ENCODE results near the gene PUM1. TPM values are rescaled to one million over a fixed set of nuclear protein-coding genes. Genes with fewer than 3 reads are reported as not detected.

The PUM1 gene
- total and polyA plus RNA-seq, 2 of the 8 experiments (the other 6 are each of a cell fraction or from before 2014, with no cell fraction given): 122 to 177 TPM

GRCh38 chr1:30977511-30977910, 88.0 kb downstream of the PUM1 start:
- CTCF ChIA-PET (ENCODE audit: partially characterized antibody): interaction anchor here (0.7 to 1.0 kb wide), 3 partner anchors 10 to 173 kb away, joined by 3 to 4 read pairs (median 3); no protein-coding TSS in a partner anchor
- Histone ChIP-seq H3K14ac (ENCODE audit: insufficient read length) (no peak overlapping the region), H3K9me3 (ENCODE audit: insufficient read depth in 2 of 2, low read depth in 1 of 2, low read length in 1 of 2) (no peaks in the 10 kb centered on the region), H4K8ac (ENCODE audit: extremely low read depth, insufficient read depth, low read length) (no peak overlapping the region), H2BK15ac (ENCODE audit: low read length) (no peak overlapping the region), H4K20me1 (replicated peaks in 1 of 2; ENCODE audit: control insufficient read depth in 1 of 2, insufficient read depth in 2 of 2, low read length in 2 of 2) (peaks cover 5% of the 10 kb centered on the region in 2 experiments), H4K5ac (ENCODE audit: insufficient read length, low read depth, low read length) (no peak overlapping the region), H2BK12ac (ENCODE audit: low read depth, low read length) (no peak overlapping the region), H3K18ac (ENCODE audit: extremely low read depth, low read length) (no peak overlapping the region), H2BK120ac (replicated peaks; ENCODE audit: low read depth, low read length) (no peak overlapping the region), H2AFZ (ENCODE audit: low read length) (no peak overlapping the region), H3K4me3 (ENCODE audit: extremely low read depth in 1 of 4, insufficient read depth in 2 of 4, low read depth in 3 of 4, low read length in 4 of 4) (no peak overlapping the region), H3K4ac (replicated peaks; ENCODE audit: insufficient read length, low read depth, low read length) (no peak overlapping the region), H3K56ac (replicated peaks; ENCODE audit: insufficient read length, low read depth, low read length) (no peak overlapping the region), H3K9ac (replicated peaks in 1 of 4; ENCODE audit: extremely low read depth in 1 of 4, low read depth in 3 of 4, low read length in 3 of 4) (no peak overlapping the region), H2AK5ac (ENCODE audit: low read depth, low read length) (no peak overlapping the region), H3K36me3 (ENCODE audit: control insufficient read depth in 2 of 4, insufficient read depth in 4 of 4, low read length in 3 of 4) (peaks cover 2 to 63% (median 27%) of the 10 kb centered on the region in 4 experiments; a peak in 7 of 8 replicates), H3K23ac (ENCODE audit: insufficient read length) (no peak overlapping the region), H2BK5ac (ENCODE audit: low read depth, low read length) (no peak overlapping the region), H3K4me2 (ENCODE audit: insufficient read depth in 1 of 2, low read depth in 2 of 2, low read length in 2 of 2) (no peak overlapping the region), H3K79me2 (ENCODE audit: control insufficient read depth in 1 of 2, insufficient read depth in 2 of 2, low read length in 2 of 2) (peaks cover 0 to 71% of the 10 kb centered on the region in 2 experiments; a peak in 3 of 4 replicates), H3K27ac (ENCODE audit: low read depth, low read length) (no peak overlapping the region), H3K4me1 (replicated peaks in 1 of 4; ENCODE audit: control insufficient read depth in 3 of 4, insufficient read depth in 4 of 4, low read length in 3 of 4) (no peaks in the 10 kb centered on the region), H3K23me2 (ENCODE audit: low read depth, low read length) (no peaks in the 10 kb centered on the region), H3K27me3 (replicated peaks in 1 of 4; ENCODE audit: control insufficient read depth in 3 of 4, extremely low read depth in 1 of 4, insufficient read depth in 3 of 4, low read length in 3 of 4) (no peaks in the 10 kb centered on the region), H2BK20ac (ENCODE audit: low read length) (no peak overlapping the region), H3K79me1 (ENCODE audit: low read depth, low read length) (peaks cover 2% of the 10 kb centered on the region; the same call in 1 of the 2 replicates), H4K91ac (replicated peaks; ENCODE audit: insufficient read length, low read length) (no peak overlapping the region)
- 94% methylated on average over 2 of the region's 2 CpGs; no CpG with 5 or more reads in 1 of the 2 experiments for WGBS, 2 experiments (ENCODE audit: extremely low coverage in 1 of 2, insufficient coverage in 1 of 2, insufficient read length in 1 of 2, insufficient replicate concordance in 2 of 2, low coverage in 1 of 2, low lambda C conversion rate in 2 of 2, missing lambda C conversion rate in 1 of 2)
- no peak for DNase-seq (ENCODE audit: low read depth in 1 of 2, low spot score in 2 of 2)
- POLR2A ChIA-PET (ENCODE audit: partially characterized antibody): no interaction called here
- TF ChIP-seq SIX5 (IDR thresholded peaks at IDR 0.05; ENCODE audit: low read depth, low read length) (no peak), BACH1 (IDR thresholded peaks at IDR 0.05; ENCODE audit: low read length) (no peak), GTF2F1 (IDR thresholded peaks at IDR 0.05; ENCODE audit: borderline replicate concordance, low read depth, low read length) (no peak), POU5F1 (IDR thresholded peaks at IDR 0.05; ENCODE audit: low read depth, low read length) (no peak), ZNF274 (IDR thresholded peaks at IDR 0.05; ENCODE audit: borderline replicate concordance, extremely low read depth, low read length) (no peak), RNF2 (IDR thresholded peaks at IDR 0.05; ENCODE audit: borderline replicate concordance, low read depth, low read length, missing control alignments, poor library complexity, severe bottlenecking) (no peak), EP300 (IDR thresholded peaks at IDR 0.05; ENCODE audit: borderline replicate concordance in 1 of 2, low read depth in 2 of 2, low read length in 2 of 2) (no peak), KDM1A (IDR thresholded peaks at IDR 0.05; ENCODE audit: borderline replicate concordance, low read length) (no peak), CHD1 (IDR thresholded peaks at IDR 0.05; ENCODE audit: low read depth, low read length) (no peak)
- no peak for FAIRE-seq

Data from H1 (cell line).